Thoracic aorta (tissue), 2 donors: ENCODE measurements around the gene TBC1D1. TPM values are rescaled to one million over a fixed set of nuclear protein-coding genes. Genes with fewer than 3 reads are reported as not detected.

Source experiments
- ATAC-seq: fragments of 150-250 bp; one replicate; pipeline ENCODE4 v1.8.0; 2017; ENCODE audit warnings: low read depth; ENCODE audit not compliant: insufficient number of reproducible peaks, low FRiP score
- DNase-seq: peaks from one replicate; pipeline ENCODE4 v3.0.0-alpha.2; 2020; ENCODE audit warnings: low spot score
- H3K27ac ChIP-seq, 2 donors: fragments of 200-600 bp; sonication (generic); 1 replicate in 1 of 2; 2 replicates in 1 of 2; pipeline ENCODE4 v1.5.1; 2016; ENCODE audit warnings: mild to moderate bottlenecking in 2 of 2, moderate library complexity in 2 of 2
- H3K27me3 ChIP-seq: fragments of 200-600 bp; sonication (generic); replicated peaks from 2 replicates; pipeline ENCODE4 v1.6.0; 2016; ENCODE audit warnings: mild to moderate bottlenecking; ENCODE audit not compliant: insufficient read depth
- H3K36me3 ChIP-seq: fragments of 200-600 bp; sonication (generic); one replicate; pipeline ENCODE4 v1.5.1; 2016
- H3K4me1 ChIP-seq, 2 donors: fragments of 200-600 bp; sonication (generic); 1 replicate in 1 of 2; 2 replicates in 1 of 2; pipeline versions ENCODE4 v1.5.1 to v1.6.0; 2016; ENCODE audit warnings: low read depth in 2 of 2, mild to moderate bottlenecking in 1 of 2; ENCODE audit not compliant: control insufficient read depth in 1 of 2
- H3K4me3 ChIP-seq: fragments of 200-600 bp; sonication (generic); 2 replicates; pipeline ENCODE4 v1.5.1; 2016; ENCODE audit warnings: mild to moderate bottlenecking
- H3K9me3 ChIP-seq: fragments of 200-600 bp; sonication (generic); 2 replicates; pipeline ENCODE4 v1.5.1; 2016
- total RNA-seq, 2 donors: library from RNA; depleted of rRNA; stranded (reverse); fragments of >200 nt; gene quantifications; one replicate each; pipeline versions ENCODE4 v1.1.0 to v1.2.3, GENCODE V29; 2016
- TF ChIP-seq, protein P1 (sequence below): fragments of 200-600 bp; sonication (generic); IDR thresholded peaks from one replicate; pipeline ENCODE4 v1.5.1; 2019; ENCODE audit warnings: antibody characterized with exemption

The TBC1D1 gene
- total RNA-seq, 2 donors from 2014 or later, result 152 to 206 TPM

DNA sequence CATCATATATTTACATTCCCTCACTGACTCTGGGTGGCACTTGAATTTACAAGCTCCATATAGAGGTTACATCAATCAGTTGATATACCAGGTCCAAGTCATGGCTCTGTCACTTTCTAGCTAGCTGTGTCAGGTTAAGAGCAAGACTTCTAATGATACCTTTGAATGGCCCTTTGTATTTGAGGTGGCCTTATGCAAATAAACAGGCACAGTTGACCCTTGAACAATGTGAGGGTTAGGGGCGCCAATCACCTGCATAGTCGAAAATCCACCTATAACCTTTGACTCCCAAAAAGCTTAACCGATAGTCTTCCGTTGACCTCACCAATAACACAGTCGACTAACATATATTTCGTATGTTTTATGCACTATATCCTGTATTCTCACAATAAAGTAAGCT, 68.0 kb downstream of the TBC1D1 start:
- DNase-seq (no peak), ATAC-seq (no peak)
- no peaks in the 10 kb centered on the region for H3K27me3 ChIP-seq
- peaks cover 0 to 9% of the 10 kb centered on the region in 2 donors for H3K4me1 ChIP-seq
- no peaks in the 10 kb centered on the region for H3K9me3 ChIP-seq
- no peaks in the 10 kb centered on the region for H3K36me3 ChIP-seq
- no peak overlapping the region for H3K27ac ChIP-seq
- TF ChIP-seq, protein P1, sequence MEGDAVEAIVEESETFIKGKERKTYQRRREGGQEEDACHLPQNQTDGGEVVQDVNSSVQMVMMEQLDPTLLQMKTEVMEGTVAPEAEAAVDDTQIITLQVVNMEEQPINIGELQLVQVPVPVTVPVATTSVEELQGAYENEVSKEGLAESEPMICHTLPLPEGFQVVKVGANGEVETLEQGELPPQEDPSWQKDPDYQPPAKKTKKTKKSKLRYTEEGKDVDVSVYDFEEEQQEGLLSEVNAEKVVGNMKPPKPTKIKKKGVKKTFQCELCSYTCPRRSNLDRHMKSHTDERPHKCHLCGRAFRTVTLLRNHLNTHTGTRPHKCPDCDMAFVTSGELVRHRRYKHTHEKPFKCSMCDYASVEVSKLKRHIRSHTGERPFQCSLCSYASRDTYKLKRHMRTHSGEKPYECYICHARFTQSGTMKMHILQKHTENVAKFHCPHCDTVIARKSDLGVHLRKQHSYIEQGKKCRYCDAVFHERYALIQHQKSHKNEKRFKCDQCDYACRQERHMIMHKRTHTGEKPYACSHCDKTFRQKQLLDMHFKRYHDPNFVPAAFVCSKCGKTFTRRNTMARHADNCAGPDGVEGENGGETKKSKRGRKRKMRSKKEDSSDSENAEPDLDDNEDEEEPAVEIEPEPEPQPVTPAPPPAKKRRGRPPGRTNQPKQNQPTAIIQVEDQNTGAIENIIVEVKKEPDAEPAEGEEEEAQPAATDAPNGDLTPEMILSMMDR, result no peak
- H3K4me3 ChIP-seq, result no peak overlapping the region

DNA sequence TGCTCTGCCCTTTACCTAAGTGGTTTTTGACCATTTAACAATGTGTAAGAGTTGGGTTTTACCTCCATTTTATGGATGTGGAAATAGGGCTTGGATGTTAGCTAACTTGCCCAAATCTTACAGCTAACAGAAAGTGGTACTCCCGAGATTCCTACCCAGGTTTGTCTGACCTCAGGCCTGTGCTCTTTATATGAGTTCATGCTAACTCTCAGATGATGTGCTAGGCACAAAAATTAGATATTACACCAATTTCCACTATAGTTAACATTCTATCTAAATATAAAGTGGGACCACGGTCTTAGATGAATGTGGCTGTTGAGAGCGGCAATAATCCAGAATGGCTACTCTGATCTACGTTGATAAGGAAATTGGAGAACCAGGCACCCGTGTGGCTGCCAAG, 69.2 kb downstream of the TBC1D1 start, which contains the start of gene PTTG2:
Gene PTTG2 (plus strand): TSS at position 301 of the 400 bp plus-strand sequence. CDS start 37 bp downstream, at position 338.
- Histone ChIP-seq H3K27me3 (no peaks in the 10 kb centered on the region), H3K4me1 (peaks cover 0 to 14% of the 10 kb centered on the region in 2 donors), H3K9me3 (no peaks in the 10 kb centered on the region), H3K36me3 (no peaks in the 10 kb centered on the region), H3K4me3 (no peak within 1 kb of the TSS), H3K27ac (no peak within 1 kb of the TSS)
- ATAC-seq (no peak), DNase-seq (no peak)
- TF ChIP-seq, protein P1, result no peak

DNA sequence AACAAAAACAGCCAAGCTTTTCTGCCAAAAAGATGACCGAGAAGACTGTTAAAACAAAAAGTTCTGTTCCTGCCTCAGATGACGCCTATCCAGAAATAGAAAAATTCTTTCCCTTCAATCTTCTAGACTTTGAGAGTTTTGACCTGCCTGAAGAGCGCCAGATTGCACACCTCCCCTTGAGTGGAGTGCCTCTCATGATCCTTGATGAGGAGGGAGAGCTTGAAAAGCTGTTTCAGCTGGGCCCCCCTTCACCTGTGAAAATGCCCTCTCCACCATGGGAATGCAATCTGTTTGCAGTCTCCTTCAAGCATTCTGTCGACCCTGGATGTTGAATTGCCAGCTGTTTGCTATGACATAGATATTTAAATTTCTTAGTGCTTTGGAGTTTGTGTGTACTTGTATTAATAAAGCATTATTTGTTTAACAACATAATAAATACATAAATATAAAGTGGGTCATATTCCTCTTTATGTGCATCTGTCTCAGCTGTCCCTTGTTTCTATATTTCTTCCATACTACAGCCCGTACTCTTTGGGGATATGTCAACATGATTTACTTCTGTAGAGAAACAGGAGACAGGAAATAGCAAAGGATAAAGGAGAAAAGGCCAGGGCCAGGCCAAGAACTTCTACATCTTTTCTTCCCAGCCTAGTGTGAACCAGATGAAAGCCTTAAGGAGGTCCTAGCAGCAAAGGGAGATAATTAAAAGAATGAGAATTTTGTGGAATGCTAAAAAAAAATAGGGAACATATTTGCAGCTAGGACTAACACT, 70.0 kb downstream of the TBC1D1 start:
- no peak overlapping the region for H3K4me3 ChIP-seq
- no peak overlapping the region for H3K27ac ChIP-seq
- H3K4me1 ChIP-seq, result peaks cover 0 to 16% of the 10 kb centered on the region in 2 donors
- no peaks in the 10 kb centered on the region for H3K9me3 ChIP-seq
- no peak for DNase-seq
- no peak for ATAC-seq
- no peaks in the 10 kb centered on the region for H3K36me3 ChIP-seq
- H3K27me3 ChIP-seq, result no peaks in the 10 kb centered on the region
- TF ChIP-seq, protein P1, result no peak

DNA sequence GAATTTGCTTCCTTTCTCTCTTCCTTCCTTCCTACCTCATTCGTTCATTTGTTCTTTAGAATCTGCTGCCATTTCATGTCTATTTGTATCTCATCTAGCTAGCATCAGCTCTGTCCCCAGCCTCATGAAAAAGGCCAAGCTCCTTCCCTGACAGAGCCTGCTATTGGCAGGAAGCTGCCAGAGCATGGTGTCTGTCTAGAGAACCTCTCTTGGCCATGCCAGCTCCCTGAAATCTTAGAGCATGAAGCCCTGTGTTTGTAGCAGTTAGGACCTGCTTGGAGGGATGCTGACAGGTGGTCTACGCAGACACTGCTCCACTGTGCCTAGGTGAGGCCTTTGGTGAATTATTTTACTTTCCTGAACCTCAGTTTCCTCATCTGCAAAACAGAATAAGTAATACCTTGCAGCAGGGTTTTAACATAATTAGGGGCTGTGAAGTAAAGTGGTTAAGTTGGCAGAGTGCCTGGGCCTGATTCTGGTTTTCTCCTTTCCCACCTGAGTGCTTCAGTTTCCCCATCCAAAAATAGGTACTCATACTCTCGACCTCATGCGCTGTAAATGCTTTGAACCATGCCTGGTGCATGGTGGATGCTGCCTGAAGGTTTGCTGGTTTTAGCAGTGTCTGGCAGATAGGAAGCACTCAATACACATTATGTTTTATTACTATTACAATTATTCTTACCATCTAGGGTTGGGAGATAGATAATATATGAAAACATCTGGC, 74.0 kb downstream of the TBC1D1 start:
- H3K27me3 ChIP-seq, result no peaks in the 10 kb centered on the region
- no peaks in the 10 kb centered on the region for H3K9me3 ChIP-seq
- TF ChIP-seq, protein P1, result no peak
- peaks cover 17 to 52% of the 10 kb centered on the region in 2 donors for H3K4me1 ChIP-seq
- no peak for ATAC-seq
- H3K36me3 ChIP-seq, result no peaks in the 10 kb centered on the region
- no peak for DNase-seq
- H3K27ac ChIP-seq, result no peak overlapping the region
- H3K4me3 ChIP-seq, result no peak overlapping the region

DNA sequence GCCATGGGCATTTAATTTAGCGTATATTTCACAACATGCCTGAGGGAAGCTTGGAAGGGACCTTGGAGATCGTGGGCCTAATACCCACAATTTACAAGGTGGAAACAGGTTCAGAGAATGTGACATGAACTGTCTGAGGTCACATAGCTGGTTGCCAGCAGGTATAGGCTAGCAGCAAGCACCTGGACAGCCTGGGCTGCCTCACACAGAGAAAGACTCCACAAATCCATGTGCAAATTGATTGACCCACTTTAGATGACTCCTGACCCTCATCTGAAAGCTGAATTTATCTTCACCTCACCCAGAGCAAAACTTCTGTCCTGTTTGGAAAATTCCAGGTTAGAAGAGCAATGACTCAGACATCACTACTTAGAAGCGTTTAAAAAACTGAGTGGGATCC, 75.2 kb downstream of the TBC1D1 start:
- H3K4me1 ChIP-seq, result peaks cover 25 to 59% of the 10 kb centered on the region in 2 donors
- H3K27me3 ChIP-seq, result no peaks in the 10 kb centered on the region
- DNase-seq, result no peak
- no peaks in the 10 kb centered on the region for H3K9me3 ChIP-seq
- H3K4me3 ChIP-seq, result no peak overlapping the region
- no peaks in the 10 kb centered on the region for H3K36me3 ChIP-seq
- TF ChIP-seq, protein P1, result no peak
- no peak overlapping the region for H3K27ac ChIP-seq
- no peak for ATAC-seq
